Neural crest cell (in vitro differentiated cells): ENCODE measurements around the gene PSD. TPM values are rescaled to one million over a fixed set of nuclear protein-coding genes. Genes with fewer than 3 reads are reported as not detected.

Experiments used
- DNase-seq: peaks from one replicate; pipeline ENCODE4 v3.0.0; 2021; ENCODE audit warnings: low read depth, mixed read lengths, low spot score
- H3K27ac Mint-ChIP-seq: one replicate; pipeline ENCODE4 v1.8.0; 2021; ENCODE audit warnings: mild to moderate bottlenecking, mixed read lengths; ENCODE audit not compliant: unreplicated experiment
- H3K27me3 Mint-ChIP-seq: 2 replicates; pipeline ENCODE4 v1.8.0; 2021; ENCODE audit warnings: low read depth, mild to moderate bottlenecking, mixed read lengths
- H3K36me3 Mint-ChIP-seq: 2 replicates; pipeline ENCODE4 v1.8.0; 2021; ENCODE audit warnings: low read depth, mild to moderate bottlenecking, mixed read lengths
- H3K4me1 Mint-ChIP-seq: 2 replicates; pipeline ENCODE4 v1.8.0; 2021; ENCODE audit warnings: mixed read lengths
- H3K4me3 Mint-ChIP-seq: one replicate; pipeline ENCODE4 v1.8.0; 2021; ENCODE audit warnings: mild to moderate bottlenecking, mixed read lengths
- H3K9me3 Mint-ChIP-seq: 2 replicates; pipeline ENCODE4 v1.8.0; 2021; ENCODE audit warnings: mixed read lengths
- total RNA-seq: library from RNA; stranded (reverse); gene quantifications from 2 replicates; pipeline ENCODE4 v1.2.1, GENCODE V29; 2021
- TF ChIP-seq, protein P1 (sequence below): fragments of 200-600 bp; sonication (generic); conservative IDR thresholded peaks from 2 replicates; pipeline ENCODE4 v1.5.0; 2021; ENCODE audit warnings: antibody characterized with exemption, mild to moderate bottlenecking

PSD gene
- total RNA-seq, 1 donor from 2014 or later: 37.4 TPM

DNA sequence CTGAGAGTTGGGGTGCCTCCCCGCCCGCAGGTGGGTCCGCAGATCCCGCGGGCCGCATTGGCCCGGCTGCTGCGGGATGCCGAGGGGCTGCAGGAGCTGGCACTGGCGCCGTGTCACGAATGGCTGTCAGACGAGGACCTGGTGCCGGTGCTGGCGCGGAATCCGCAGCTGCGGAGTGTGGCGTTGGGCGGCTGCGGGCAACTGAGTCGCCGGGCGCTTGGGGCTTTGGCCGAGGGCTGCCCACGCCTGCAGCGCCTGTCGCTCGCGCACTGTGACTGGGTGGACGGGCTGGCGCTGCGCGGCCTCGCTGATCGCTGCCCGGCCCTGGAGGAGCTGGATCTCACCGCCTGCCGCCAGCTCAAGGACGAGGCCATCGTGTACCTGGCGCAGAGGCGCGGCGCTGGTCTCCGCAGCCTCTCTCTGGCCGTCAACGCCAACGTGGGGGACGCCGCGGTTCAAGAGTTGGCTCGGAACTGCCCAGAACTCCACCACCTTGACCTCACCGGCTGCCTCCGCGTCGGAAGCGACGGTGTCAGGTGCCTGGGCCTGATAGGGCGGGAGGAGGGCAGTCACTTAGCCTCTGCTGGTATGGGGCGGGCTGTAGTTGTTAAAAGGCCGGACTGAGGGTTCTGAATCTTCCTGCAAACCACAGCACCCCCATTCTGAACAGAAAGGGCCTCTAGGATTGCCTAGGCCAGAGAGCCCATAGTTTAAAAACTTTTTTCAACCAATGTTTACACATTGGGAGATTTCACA, 3.4 kb upstream of the PSD start:
- peak overlapping the region; percentile 94 for H3K4me3 Mint-ChIP-seq
- H3K9me3 Mint-ChIP-seq: no peaks in the 10 kb centered on the region
- H3K36me3 Mint-ChIP-seq: peaks cover 2% of the 10 kb centered on the region
- peaks cover 11% of the 10 kb centered on the region for H3K27me3 Mint-ChIP-seq
- no peak overlapping the region for H3K27ac Mint-ChIP-seq
- TF ChIP-seq, protein P1, sequence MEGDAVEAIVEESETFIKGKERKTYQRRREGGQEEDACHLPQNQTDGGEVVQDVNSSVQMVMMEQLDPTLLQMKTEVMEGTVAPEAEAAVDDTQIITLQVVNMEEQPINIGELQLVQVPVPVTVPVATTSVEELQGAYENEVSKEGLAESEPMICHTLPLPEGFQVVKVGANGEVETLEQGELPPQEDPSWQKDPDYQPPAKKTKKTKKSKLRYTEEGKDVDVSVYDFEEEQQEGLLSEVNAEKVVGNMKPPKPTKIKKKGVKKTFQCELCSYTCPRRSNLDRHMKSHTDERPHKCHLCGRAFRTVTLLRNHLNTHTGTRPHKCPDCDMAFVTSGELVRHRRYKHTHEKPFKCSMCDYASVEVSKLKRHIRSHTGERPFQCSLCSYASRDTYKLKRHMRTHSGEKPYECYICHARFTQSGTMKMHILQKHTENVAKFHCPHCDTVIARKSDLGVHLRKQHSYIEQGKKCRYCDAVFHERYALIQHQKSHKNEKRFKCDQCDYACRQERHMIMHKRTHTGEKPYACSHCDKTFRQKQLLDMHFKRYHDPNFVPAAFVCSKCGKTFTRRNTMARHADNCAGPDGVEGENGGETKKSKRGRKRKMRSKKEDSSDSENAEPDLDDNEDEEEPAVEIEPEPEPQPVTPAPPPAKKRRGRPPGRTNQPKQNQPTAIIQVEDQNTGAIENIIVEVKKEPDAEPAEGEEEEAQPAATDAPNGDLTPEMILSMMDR: no peak
- no peak for DNase-seq
- peaks cover 75% of the 10 kb centered on the region for H3K4me1 Mint-ChIP-seq

DNA sequence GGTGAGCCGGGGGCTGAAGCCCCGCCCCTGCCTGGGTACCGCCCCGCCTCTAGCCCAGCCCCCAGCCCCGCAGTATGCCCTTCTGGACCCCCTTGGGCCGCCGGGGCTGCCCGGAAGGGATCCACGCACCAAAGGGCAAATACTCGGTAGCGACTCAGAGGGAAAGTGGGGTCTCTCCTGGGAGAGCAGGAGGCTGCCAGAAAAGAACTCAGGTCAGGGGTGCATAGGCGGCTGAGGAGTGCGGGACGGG, 2.8 kb upstream of the PSD start:
- Mint-ChIP-seq H3K36me3 (peaks cover 2% of the 10 kb centered on the region), H3K27ac (no peak overlapping the region), H3K4me3 (peak overlapping the region; percentile 94), H3K27me3 (peaks cover 11% of the 10 kb centered on the region), H3K9me3 (no peaks in the 10 kb centered on the region), H3K4me1 (peaks cover 73% of the 10 kb centered on the region)
- TF ChIP-seq, protein P1: no peak
- DNase-seq: no peak

DNA sequence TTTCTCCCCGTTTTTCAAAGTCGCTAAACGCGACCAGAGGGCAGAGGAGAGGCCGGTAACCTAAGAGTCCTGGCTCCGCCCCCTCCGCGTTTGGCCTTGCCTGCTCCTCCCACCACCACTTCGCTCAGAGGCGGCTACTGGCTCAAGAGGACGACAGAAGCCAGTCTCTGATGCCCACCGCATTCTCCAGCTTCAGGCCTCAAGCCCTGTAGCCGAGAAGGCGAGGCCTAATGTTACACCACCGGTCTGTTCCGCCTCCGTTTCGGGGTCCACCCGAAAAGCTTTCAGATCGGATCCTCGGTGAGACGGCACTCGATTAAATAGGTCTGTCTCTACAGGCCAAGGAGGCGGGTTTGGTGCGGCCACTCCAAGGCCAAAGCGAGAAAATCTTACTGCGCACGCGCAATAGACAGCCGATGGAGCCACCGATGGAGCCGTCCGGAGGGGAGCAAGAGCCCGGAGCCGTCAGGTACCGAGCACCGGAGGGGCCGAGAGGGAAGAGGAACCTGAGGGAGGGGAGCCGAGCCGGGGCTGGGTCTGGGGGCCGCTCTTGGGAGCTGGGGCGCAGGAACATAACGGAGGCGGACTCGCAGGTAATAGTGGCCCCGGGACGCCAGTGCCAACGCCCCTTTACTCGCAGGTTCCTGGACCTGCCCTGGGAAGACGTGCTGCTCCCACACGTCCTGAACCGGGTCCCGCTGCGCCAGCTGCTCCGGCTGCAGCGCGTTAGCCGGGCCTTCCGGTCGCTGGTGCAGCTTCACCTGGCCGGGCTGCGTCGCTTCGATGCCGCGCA, 2.3 kb upstream of the PSD start, which contains the start of gene FBXL15:
Gene FBXL15 (plus strand): TSS at position 123 of the 793 bp plus-strand sequence. CDS start 294 bp downstream, at position 417.
- Mint-ChIP-seq H3K36me3 (no peaks in the 10 kb centered on the region), H3K27me3 (peaks cover 11% of the 10 kb centered on the region), H3K27ac (peak within 1 kb of the TSS; percentile 95), H3K4me3 (peak within 1 kb of the TSS; percentile 94), H3K4me1 (peaks cover 71% of the 10 kb centered on the region), H3K9me3 (no peaks in the 10 kb centered on the region)
- TF ChIP-seq, protein P1: no peak
- DNase-seq: peak; percentile 99

DNA sequence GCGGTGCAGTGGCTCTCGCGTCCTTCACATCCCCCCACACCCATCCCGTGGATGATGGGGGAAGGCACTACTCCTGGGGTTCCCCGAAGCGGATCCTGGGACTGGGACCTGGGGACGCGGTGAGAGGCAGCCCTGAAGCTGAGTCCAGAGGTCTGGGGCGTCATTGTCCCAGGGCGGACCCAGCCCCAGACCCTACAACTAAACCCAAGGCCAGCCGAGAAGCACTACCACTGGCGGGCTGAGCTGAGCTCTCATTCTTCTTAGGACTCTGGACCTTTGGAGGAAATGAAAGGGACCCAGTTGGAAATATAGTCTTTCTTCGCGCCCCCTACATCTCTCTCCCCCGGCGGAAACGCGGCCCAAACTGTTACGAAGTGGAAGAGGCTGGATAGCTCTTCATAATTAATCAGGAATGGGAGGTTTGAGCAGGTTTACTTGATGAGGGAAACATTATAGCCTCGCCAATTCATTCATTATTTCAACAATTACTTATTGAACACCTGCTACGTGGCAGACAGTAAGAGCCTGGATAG, 1.7 kb upstream of the PSD start:
- H3K27me3 Mint-ChIP-seq: peaks cover 11% of the 10 kb centered on the region
- DNase-seq: no peak
- H3K9me3 Mint-ChIP-seq: no peaks in the 10 kb centered on the region
- peaks cover 70% of the 10 kb centered on the region for H3K4me1 Mint-ChIP-seq
- H3K27ac Mint-ChIP-seq: no peak overlapping the region
- H3K4me3 Mint-ChIP-seq: peak overlapping the region; percentile 94
- no peaks in the 10 kb centered on the region for H3K36me3 Mint-ChIP-seq
- TF ChIP-seq, protein P1: no peak

DNA sequence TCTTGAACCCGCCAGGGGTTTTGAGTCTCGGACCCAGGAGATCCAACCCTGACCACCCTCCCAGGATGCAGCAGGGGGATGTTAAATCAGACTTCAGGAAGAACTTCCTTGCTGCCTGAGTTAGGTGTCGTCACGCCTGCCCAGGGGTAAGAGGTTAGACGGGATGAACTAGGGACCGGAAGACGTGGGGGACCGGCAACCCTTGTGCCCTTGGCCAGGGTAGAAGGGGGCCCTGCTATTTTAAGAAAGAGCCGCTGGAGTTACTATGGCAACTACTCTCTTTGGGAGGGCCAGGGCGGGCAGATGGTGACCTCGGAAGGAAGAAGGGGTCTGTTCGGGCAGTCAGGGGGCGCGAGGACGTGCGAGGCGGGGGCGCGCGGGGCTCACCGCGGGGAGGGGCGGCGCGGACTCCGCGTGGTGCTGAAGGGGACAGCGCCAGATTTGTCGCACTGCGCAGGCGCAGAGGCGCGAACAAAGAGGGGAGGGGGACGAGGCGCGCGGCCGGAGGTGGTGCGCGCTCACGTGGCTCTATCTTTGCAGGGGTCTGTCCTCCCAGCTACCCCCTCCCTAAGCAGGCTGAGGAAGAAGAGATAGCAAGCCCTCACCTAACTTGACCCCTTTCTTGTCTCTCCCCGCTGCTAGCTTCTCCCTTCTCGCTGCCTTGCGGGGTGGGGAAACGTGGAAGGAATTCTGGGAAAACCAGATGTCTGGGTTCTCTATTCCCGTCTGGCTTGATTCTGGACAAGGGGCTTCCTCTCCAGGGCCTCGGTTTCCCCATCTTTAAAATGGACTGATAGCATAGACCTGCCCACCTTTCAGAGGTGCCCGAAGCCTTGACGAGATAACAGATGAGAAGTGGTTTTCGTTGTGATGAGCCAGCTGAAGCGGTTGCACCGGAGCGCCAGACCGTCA, 940 bp upstream of the PSD start:
- TF ChIP-seq, protein P1: no peak
- peak; percentile 92 for DNase-seq
- Mint-ChIP-seq H3K4me3 (peak overlapping the region; percentile 94), H3K36me3 (no peaks in the 10 kb centered on the region), H3K27me3 (peaks cover 11% of the 10 kb centered on the region), H3K9me3 (no peaks in the 10 kb centered on the region), H3K27ac (peak overlapping the region; percentile 98), H3K4me1 (peaks cover 68% of the 10 kb centered on the region)
